ENCODE measurements around the gene SCAMP5. TPM values are rescaled to one million over a fixed set of nuclear protein-coding genes. Genes with fewer than 3 reads are reported as not detected.

SCAMP5 gene
- total RNA-seq, 1 experiment from 2014 or later = 6.2 TPM

DNA sequence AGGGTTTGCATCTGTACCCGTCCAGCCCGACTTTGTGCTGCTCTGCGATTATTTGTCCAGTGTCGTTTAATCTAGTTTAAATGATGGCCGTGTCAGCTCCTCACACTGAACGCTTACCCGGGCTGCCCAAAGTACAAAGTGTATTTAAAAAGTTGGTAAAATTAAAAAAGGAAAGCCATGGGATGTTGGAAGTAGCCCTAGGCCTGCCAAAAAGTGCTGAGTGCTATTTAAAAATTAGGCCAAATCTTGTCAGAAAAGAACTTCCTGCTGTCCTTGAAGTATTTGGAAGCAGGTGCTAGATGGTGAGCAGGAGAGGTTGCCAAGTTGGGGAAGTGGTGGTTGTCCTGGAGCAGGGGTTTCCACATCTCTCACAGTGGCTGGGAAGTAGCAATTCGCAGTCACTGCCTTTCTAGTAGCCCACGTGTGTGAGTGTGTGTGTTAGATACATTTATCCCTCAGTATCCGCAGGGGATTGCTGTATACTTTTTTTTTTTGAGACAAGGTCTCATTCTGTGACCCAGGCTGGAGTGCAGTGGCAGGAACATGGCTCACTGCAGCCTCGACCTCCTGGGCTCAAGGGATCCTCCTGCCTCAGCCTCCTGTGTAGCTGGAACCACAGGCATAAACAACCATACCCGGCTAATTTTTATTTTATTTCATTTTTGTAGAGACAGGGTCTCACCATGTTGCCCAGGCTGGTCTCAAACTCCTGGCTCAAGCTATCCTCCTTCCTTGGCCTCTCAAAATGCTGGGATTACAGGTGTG lies 28.7 kb downstream of the SCAMP5 start:
- POLR2A ChIA-PET = interaction anchor here (0.7 to 1.6 kb wide), 4 partner anchors 10 to 621 kb away, joined by 3 to 4 read pairs (median 3); no protein-coding TSS in a partner anchor
- H3K27me3 ChIP-seq (ENCODE audit: insufficient read depth, low read length) = no peaks in the 10 kb centered on the region

More for the DNA sequence above, 28.7 kb downstream of the SCAMP5 start:
- H3K79me2 ChIP-seq (ENCODE audit: insufficient read depth, low read length) = peaks cover 27% of the 10 kb centered on the region
- H3K9ac ChIP-seq (ENCODE audit: low read length) = peak overlapping the region; percentile 100
- DNase-seq (ENCODE audit: low read depth, low spot score) (no peak), ATAC-seq (peak; percentile 20)
- H2AFZ ChIP-seq (ENCODE audit: low read depth, low read length, poor library complexity, severe bottlenecking) = peak overlapping the region; percentile 32
- no peaks in the 10 kb centered on the region for H3K36me3 ChIP-seq (ENCODE audit: control insufficient read depth in 1 of 2, insufficient read depth in 2 of 2, low read length in 2 of 2)
- TF ChIP-seq EZH2 (IDR thresholded peaks at IDR 0.05) = no peak
- TF ChIP-seq SIN3A (IDR thresholded peaks at IDR 0.05; ENCODE audit: low read depth) = no peak
- TF ChIP-seq SP1 (IDR thresholded peaks at IDR 0.05; ENCODE audit: low read depth) = no peak
- TF ChIP-seq, protein P1, sequence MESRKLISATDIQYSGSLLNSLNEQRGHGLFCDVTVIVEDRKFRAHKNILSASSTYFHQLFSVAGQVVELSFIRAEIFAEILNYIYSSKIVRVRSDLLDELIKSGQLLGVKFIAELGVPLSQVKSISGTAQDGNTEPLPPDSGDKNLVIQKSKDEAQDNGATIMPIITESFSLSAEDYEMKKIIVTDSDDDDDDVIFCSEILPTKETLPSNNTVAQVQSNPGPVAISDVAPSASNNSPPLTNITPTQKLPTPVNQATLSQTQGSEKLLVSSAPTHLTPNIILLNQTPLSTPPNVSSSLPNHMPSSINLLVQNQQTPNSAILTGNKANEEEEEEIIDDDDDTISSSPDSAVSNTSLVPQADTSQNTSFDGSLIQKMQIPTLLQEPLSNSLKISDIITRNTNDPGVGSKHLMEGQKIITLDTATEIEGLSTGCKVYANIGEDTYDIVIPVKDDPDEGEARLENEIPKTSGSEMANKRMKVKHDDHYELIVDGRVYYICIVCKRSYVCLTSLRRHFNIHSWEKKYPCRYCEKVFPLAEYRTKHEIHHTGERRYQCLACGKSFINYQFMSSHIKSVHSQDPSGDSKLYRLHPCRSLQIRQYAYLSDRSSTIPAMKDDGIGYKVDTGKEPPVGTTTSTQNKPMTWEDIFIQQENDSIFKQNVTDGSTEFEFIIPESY (IDR thresholded peaks at IDR 0.05; ENCODE audit: extremely low read depth, insufficient replicate concordance, low read length) = no peak
- TF ChIP-seq YY1 (IDR thresholded peaks at IDR 0.05; ENCODE audit: extremely low read depth, insufficient replicate concordance, low read depth, low read length) = no peak
- TF ChIP-seq, protein P2, sequence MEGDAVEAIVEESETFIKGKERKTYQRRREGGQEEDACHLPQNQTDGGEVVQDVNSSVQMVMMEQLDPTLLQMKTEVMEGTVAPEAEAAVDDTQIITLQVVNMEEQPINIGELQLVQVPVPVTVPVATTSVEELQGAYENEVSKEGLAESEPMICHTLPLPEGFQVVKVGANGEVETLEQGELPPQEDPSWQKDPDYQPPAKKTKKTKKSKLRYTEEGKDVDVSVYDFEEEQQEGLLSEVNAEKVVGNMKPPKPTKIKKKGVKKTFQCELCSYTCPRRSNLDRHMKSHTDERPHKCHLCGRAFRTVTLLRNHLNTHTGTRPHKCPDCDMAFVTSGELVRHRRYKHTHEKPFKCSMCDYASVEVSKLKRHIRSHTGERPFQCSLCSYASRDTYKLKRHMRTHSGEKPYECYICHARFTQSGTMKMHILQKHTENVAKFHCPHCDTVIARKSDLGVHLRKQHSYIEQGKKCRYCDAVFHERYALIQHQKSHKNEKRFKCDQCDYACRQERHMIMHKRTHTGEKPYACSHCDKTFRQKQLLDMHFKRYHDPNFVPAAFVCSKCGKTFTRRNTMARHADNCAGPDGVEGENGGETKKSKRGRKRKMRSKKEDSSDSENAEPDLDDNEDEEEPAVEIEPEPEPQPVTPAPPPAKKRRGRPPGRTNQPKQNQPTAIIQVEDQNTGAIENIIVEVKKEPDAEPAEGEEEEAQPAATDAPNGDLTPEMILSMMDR (IDR thresholded peaks at IDR 0.05 in 2 of 3, conservative IDR thresholded peaks at IDR 0.05 in 1 of 3; ENCODE audit: borderline replicate concordance in 1 of 3, insufficient read depth in 1 of 3, low read depth in 2 of 3, low read length in 2 of 3) = no peak
- no peaks in the 10 kb centered on the region for H3K9me3 ChIP-seq (ENCODE audit: control insufficient read depth in 1 of 2, insufficient read depth in 1 of 2, low read depth in 1 of 2, low read length in 2 of 2)
- TSS peak; percentile 88 for BruUV-seq (replicated peaks)
- ChIA-PET CTCF (interaction anchor here (1.0 to 1.6 kb wide), 5 partner anchors 10 to 284 kb away, joined by 3 to 5 read pairs (median 4); partner anchors contain the start of gene C15orf39), RAD21 (ENCODE audit: low non-redundant PET in 1 of 2, low total read pairs in 2 of 2, uncharacterized antibody in 2 of 2, unreplicated experiment in 2 of 2) (no interaction called here)
- no peaks in the 10 kb centered on the region for H3K9me2 ChIP-seq (ENCODE audit: insufficient read depth)
- H4K20me1 ChIP-seq (ENCODE audit: insufficient read depth) = no peaks in the 10 kb centered on the region
- peak overlapping the region; percentile 70 to 99 for H3K4me3 ChIP-seq (replicated peaks in 1 of 2; ENCODE audit: low read depth in 1 of 2, low read length in 2 of 2)
- peak overlapping the region; percentile 90 for H3K4me2 ChIP-seq (ENCODE audit: low read length)
- peak overlapping the region; percentile 85 for H3K27ac ChIP-seq (ENCODE audit: low read depth, low read length)
- intact Hi-C loops (cut with micrococcal nuclease) = no loop called here
- H3K4me1 ChIP-seq (ENCODE audit: control insufficient read depth in 1 of 2, insufficient read depth in 2 of 2, low read length in 2 of 2) = peaks cover 0 to 19% of the 10 kb centered on the region in 2 experiments; a peak in 3 of 4 replicates
